Measurements from ENCODE around the gene ERP27.

- TF ChIP-seq CTCF (IDR thresholded peaks at IDR 0.05), result no peak
- no peak for TF ChIP-seq POLR2A (IDR thresholded peaks at IDR 0.05)
These were observed 22.5 kb upstream of the ERP27 start for GRCh38 chr12:14960548-14961465.

All from body of pancreas (tissue), 4 donors.